Mesenchymal stem cell (in vitro differentiated cells and primary cell): ENCODE measurements around the gene HLA-DQA2. TPM values are rescaled to one million over a fixed set of nuclear protein-coding genes. Genes with fewer than 3 reads are reported as not detected.
A peak's percentile ranks its signal among the peaks of the same experiment; 100 is the strongest.

ENCODE experiments used
- DNase-seq: peaks from one replicate; pipeline ENCODE4 v3.0.0-alpha.2; 2013
- H2AFZ ChIP-seq: one replicate; pipeline ENCODE4 v1.6.1; 2013; ENCODE audit warnings: low read depth, mild to moderate bottlenecking, control low read depth, inconsistent platforms, low read length, moderate library complexity
- H2AK5ac ChIP-seq: 2 replicates; pipeline ENCODE4 v1.6.1; 2013; ENCODE audit warnings: low read length, moderate library complexity, mild to moderate bottlenecking, inconsistent platforms; ENCODE audit not compliant: severe bottlenecking
- H2BK120ac ChIP-seq: one replicate; pipeline ENCODE4 v1.6.1; 2013; ENCODE audit warnings: low read depth, mild to moderate bottlenecking, inconsistent platforms, low read length, moderate library complexity
- H2BK12ac ChIP-seq, 2 experiments: one replicate each; pipeline ENCODE4 v1.6.1; 2013; ENCODE audit warnings: inconsistent platforms in 2 of 2, low read length in 2 of 2, mild to moderate bottlenecking in 2 of 2, moderate library complexity in 2 of 2, control low read depth in 1 of 2
- H2BK15ac ChIP-seq: one replicate; pipeline ENCODE4 v1.6.1; 2013; ENCODE audit warnings: mild to moderate bottlenecking, low read depth, inconsistent platforms; ENCODE audit not compliant: poor library complexity, severe bottlenecking
- H2BK5ac ChIP-seq: 2 replicates; pipeline ENCODE4 v1.6.1; 2013; ENCODE audit warnings: low read depth, mild to moderate bottlenecking, low read length, control low read depth, inconsistent platforms; ENCODE audit not compliant: poor library complexity, severe bottlenecking
- H3K14ac ChIP-seq, 2 experiments: one replicate each; pipeline ENCODE4 v1.6.1; 2013; ENCODE audit warnings: inconsistent platforms in 2 of 2, low read length in 2 of 2, control low read depth in 1 of 2, mild to moderate bottlenecking in 1 of 2, moderate library complexity in 1 of 2
- H3K18ac ChIP-seq, 2 experiments: one replicate each; pipeline ENCODE4 v1.6.1; 2013; ENCODE audit warnings: inconsistent platforms in 2 of 2, low read length in 2 of 2, control low read depth in 1 of 2, low read depth in 1 of 2, mild to moderate bottlenecking in 1 of 2
- H3K23ac ChIP-seq, 2 experiments: one replicate each; pipeline ENCODE4 v1.6.1; 2013; ENCODE audit warnings: inconsistent platforms in 2 of 2, low read length in 2 of 2, mild to moderate bottlenecking in 2 of 2, moderate library complexity in 2 of 2, control low read depth in 1 of 2
- H3K27ac ChIP-seq: 2 replicates; pipeline ENCODE4 v1.5.1; 2013; ENCODE audit warnings: mild to moderate bottlenecking, moderate library complexity, low read length, control low read depth, inconsistent platforms; ENCODE audit not compliant: poor library complexity, severe bottlenecking
- H3K27me3 ChIP-seq, 2 experiments: 2 replicates each; pipeline versions ENCODE4 v1.6.1 to v1.7.0; 2013; ENCODE audit warnings: low read length in 2 of 2, mild to moderate bottlenecking in 2 of 2, moderate library complexity in 2 of 2, control low read depth in 1 of 2, inconsistent platforms in 1 of 2; ENCODE audit not compliant: control insufficient read depth in 1 of 2, insufficient read depth in 1 of 2
- H3K36me3 ChIP-seq, 2 experiments: 2 replicates each; pipeline versions ENCODE4 v1.6.1 to v1.7.0; 2013; ENCODE audit warnings: low read length in 2 of 2, control low read depth in 1 of 2, inconsistent platforms in 1 of 2, low read depth in 1 of 2, mild to moderate bottlenecking in 1 of 2; ENCODE audit not compliant: insufficient read depth in 2 of 2, control insufficient read depth in 1 of 2
- H3K4ac ChIP-seq, 2 experiments: one replicate each; pipeline ENCODE4 v1.6.1; 2013; ENCODE audit warnings: inconsistent platforms in 2 of 2, low read length in 2 of 2, mild to moderate bottlenecking in 2 of 2, moderate library complexity in 2 of 2, control low read depth in 1 of 2, low read depth in 1 of 2
- H3K4me1 ChIP-seq: 2 replicates; pipeline ENCODE4 v1.6.1; 2013; ENCODE audit warnings: low read depth, low read length, control low read depth; ENCODE audit not compliant: control insufficient read depth, insufficient read depth
- H3K4me2 ChIP-seq: 2 replicates; pipeline ENCODE4 v1.6.1; 2013; ENCODE audit warnings: low read length, mild to moderate bottlenecking, inconsistent platforms; ENCODE audit not compliant: poor library complexity, severe bottlenecking
- H3K4me3 ChIP-seq, 2 experiments: 2 replicates each; pipeline versions ENCODE4 v1.5.1 to v1.7.0; 2013; ENCODE audit warnings: low read length in 2 of 2, mild to moderate bottlenecking in 2 of 2, control low read depth in 1 of 2, low read depth in 1 of 2; ENCODE audit not compliant: insufficient read depth in 1 of 2
- H3K79me1 ChIP-seq: replicated peaks from 2 replicates; pipeline ENCODE4 v1.6.1; 2013; ENCODE audit warnings: mild to moderate bottlenecking, control low read depth, low read length, inconsistent platforms; ENCODE audit not compliant: poor library complexity, severe bottlenecking
- H3K9ac ChIP-seq: 2 replicates; pipeline ENCODE4 v1.7.0; 2013; ENCODE audit warnings: mild to moderate bottlenecking, low read length, moderate library complexity
- H3K9me3 ChIP-seq: 2 replicates; pipeline ENCODE4 v1.7.0; 2013; ENCODE audit warnings: mild to moderate bottlenecking, low read length; ENCODE audit not compliant: control insufficient read depth
- H4K8ac ChIP-seq: one replicate; pipeline ENCODE4 v1.6.1; 2013; ENCODE audit warnings: inconsistent platforms, mild to moderate bottlenecking, low read length, moderate library complexity
- H4K91ac ChIP-seq: one replicate; pipeline ENCODE4 v1.6.1; 2013; ENCODE audit warnings: mild to moderate bottlenecking, low read length, inconsistent platforms
- WGBS: methylation state at CpG from one replicate; pipeline ENCODE4 v1.1.7; 2013; ENCODE audit warnings: mixed read lengths; 5-methylcytosine and 5-hydroxymethylcytosine counted together
- polyA plus RNA-seq, 2 experiments: library from polyadenylated mRNA; stranded (reverse); fragments of 200-250 nt; gene quantifications; one replicate each; pipeline ENCODE4 v1.2.3, GENCODE V29; 2013

Gene HLA-DQA2
- polyA plus RNA-seq (2013, experiment 1 of 2): not detected
- polyA plus RNA-seq (2013, experiment 2 of 2): not detected

DNA sequence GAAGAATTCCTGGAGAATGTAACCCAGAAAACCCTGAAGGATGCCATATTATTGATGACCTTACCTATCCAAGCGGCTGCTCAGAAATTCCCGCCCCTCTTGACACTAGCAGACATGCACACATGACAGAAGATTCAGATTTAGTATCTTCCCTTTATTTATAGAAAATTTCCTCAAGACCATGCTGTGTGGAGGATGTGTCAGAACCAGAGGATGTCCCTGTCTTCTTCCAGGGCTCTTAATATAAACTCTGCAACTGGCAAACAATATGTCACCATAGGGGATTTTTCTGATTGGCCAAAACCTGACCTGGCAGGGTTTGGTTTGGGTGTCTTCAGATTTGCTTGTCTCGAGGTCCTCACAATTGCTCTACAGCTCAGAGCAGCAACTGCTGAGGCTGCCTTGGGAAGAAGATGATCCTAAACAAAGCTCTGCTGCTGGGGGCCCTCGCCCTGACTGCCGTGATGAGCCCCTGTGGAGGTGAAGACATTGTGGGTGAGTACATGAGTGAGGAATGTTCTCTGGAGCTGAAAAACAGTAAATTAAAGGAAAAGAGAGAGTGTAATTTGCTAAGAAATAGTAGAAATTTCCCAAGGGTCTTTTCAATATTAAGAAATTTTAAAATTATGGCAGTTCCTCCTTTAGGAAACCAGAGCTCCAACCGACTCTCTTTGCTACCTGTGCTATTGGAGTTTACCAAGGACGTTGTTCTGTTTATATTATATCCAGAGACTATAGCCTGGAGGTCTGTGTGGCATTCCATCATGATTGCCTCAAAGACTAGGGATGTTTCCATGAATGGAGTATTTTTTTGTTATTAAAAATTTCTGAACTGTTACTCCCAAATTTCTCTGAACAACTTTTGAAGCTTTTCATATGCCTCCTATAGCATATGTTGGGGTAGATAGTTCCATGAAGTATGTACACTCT lies at the start of gene HLA-DQA2:
HLA-DQA2 (plus strand) TSS at position 361 of the 930 bp plus-strand sequence; CDS start at position 414, 53 bp downstream.
- H2AFZ ChIP-seq: peak within 1 kb of the TSS; percentile 27
- H3K9ac ChIP-seq: no peak within 1 kb of the TSS
- H3K4me1 ChIP-seq: no peaks in the 10 kb centered on the region
- no peak within 1 kb of the TSS for H3K14ac ChIP-seq
- H2BK15ac ChIP-seq: no peak within 1 kb of the TSS
- peaks cover 26 to 77% of the 10 kb centered on the region in 2 experiments for H3K27me3 ChIP-seq
- no peak within 1 kb of the TSS for H3K23ac ChIP-seq
- no peak within 1 kb of the TSS for H2BK120ac ChIP-seq
- no peaks in the 10 kb centered on the region for H3K36me3 ChIP-seq
- H3K79me1 ChIP-seq: no peaks in the 10 kb centered on the region
- H3K9me3 ChIP-seq: no peaks in the 10 kb centered on the region
- H2AK5ac ChIP-seq: no peak within 1 kb of the TSS
- no peak within 1 kb of the TSS for H3K4me2 ChIP-seq
- H3K18ac ChIP-seq: no peak within 1 kb of the TSS
- no peak within 1 kb of the TSS for H2BK12ac ChIP-seq
- H4K91ac ChIP-seq: no peak within 1 kb of the TSS
- H2BK5ac ChIP-seq: no peak within 1 kb of the TSS
- no peak within 1 kb of the TSS for H4K8ac ChIP-seq
- no peak within 1 kb of the TSS for H3K4ac ChIP-seq
- DNase-seq: no peak
- no peak within 1 kb of the TSS for H3K4me3 ChIP-seq
- H3K27ac ChIP-seq: no peak within 1 kb of the TSS
- 75% methylated on average over 6 of the region's 7 CpGs for WGBS

GRCh38 chr6:32692019-32692418 lies 49.2 kb upstream of the HLA-DQA2 start:
- 0% methylated on average over 1 of the region's 1 CpG for WGBS
- Histone ChIP-seq H2BK15ac (no peak overlapping the region), H3K9me3 (no peaks in the 10 kb centered on the region), H2AK5ac (no peak overlapping the region), H3K23ac (no peak overlapping the region), H2AFZ (no peak overlapping the region), H3K79me1 (no peaks in the 10 kb centered on the region), H3K4me1 (no peaks in the 10 kb centered on the region), H2BK12ac (no peak overlapping the region), H3K4ac (no peak overlapping the region), H4K8ac (no peak overlapping the region), H3K4me2 (no peak overlapping the region), H3K4me3 (no peak overlapping the region), H2BK5ac (no peak overlapping the region), H3K27me3 (peaks cover 3 to 37% of the 10 kb centered on the region in 2 experiments), H3K18ac (no peak overlapping the region), H3K14ac (no peak overlapping the region), H4K91ac (no peak overlapping the region), H2BK120ac (no peak overlapping the region), H3K9ac (no peak overlapping the region), H3K36me3 (no peaks in the 10 kb centered on the region), H3K27ac (no peak overlapping the region)
- no peak for DNase-seq

DNA sequence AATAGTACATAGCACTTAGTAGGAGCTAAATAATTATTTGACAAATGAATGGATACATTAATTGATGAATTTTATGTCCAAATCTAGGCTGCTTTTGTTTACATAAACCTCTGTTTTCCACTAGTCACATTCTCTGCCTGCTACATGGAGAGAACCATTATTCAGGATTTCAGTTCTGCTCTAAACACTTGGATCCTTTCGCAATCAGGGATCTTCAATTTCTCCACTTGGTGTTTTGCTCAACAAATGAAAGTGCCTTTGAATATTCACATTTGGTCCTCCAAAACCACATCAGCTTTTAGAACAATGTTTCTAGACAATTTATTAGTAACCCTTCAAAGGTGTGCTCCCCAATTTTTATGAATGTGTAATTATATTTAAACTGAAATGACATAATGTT lies 44.2 kb upstream of the HLA-DQA2 start:
- Histone ChIP-seq H2AFZ (no peak overlapping the region), H3K18ac (no peak overlapping the region), H2BK12ac (no peak overlapping the region), H2BK15ac (no peak overlapping the region), H3K27ac (no peak overlapping the region), H3K23ac (no peak overlapping the region), H4K91ac (no peak overlapping the region), H3K4ac (no peak overlapping the region), H2AK5ac (no peak overlapping the region), H3K4me1 (no peaks in the 10 kb centered on the region), H3K9me3 (no peaks in the 10 kb centered on the region), H2BK5ac (no peak overlapping the region), H3K36me3 (no peaks in the 10 kb centered on the region), H3K4me2 (no peak overlapping the region), H2BK120ac (no peak overlapping the region), H3K27me3 (peaks cover 10 to 59% of the 10 kb centered on the region in 2 experiments), H3K9ac (no peak overlapping the region), H4K8ac (no peak overlapping the region), H3K79me1 (no peaks in the 10 kb centered on the region), H3K14ac (no peak overlapping the region), H3K4me3 (no peak overlapping the region)
- no peak for DNase-seq
- WGBS: 100% methylated on average over 1 of the region's 1 CpG

DNA sequence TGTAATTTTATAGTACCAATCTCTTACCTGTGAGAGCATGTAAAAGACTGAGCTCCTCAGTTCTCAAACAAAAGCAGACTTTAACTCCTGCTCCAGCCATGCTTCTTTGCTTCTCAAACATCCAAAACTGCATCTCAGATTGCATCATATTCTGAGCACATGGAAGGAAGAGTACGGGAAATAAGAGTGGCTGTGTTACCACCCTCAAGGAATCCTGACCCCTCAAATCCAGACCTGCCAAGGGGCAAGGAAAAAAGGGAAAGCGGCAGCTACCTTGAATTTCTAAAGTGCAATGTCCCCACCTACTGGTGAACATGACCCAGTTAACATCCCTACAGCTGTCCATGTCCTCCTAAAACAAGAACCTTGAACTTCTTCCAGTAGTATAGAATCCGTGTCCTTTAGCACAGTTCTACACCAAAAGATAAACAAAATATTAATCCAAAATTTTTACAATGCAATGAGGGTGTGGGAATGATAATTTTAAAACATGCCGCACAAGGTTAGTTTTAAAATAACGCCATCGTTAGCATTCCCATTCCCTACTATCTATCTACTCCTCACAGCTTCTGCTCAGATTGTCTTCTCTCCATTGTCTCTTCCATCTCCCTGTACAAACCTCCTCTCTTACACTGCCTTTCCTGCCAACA lies 40.7 kb upstream of the HLA-DQA2 start:
- H3K27me3 ChIP-seq: peaks cover 13 to 72% of the 10 kb centered on the region in 2 experiments
- H4K91ac ChIP-seq: no peak overlapping the region
- 29% methylated on average over 5 of the region's 6 CpGs for WGBS
- no peaks in the 10 kb centered on the region for H3K9me3 ChIP-seq
- no peak overlapping the region for H3K4ac ChIP-seq
- H3K23ac ChIP-seq: no peak overlapping the region
- H3K36me3 ChIP-seq: no peaks in the 10 kb centered on the region
- no peak overlapping the region for H3K9ac ChIP-seq
- H2BK120ac ChIP-seq: no peak overlapping the region
- H2BK12ac ChIP-seq: no peak overlapping the region
- H2BK5ac ChIP-seq: no peak overlapping the region
- H2AK5ac ChIP-seq: no peak overlapping the region
- peak; percentile 73 for DNase-seq
- H3K27ac ChIP-seq: no peak overlapping the region
- no peak overlapping the region for H3K14ac ChIP-seq
- no peak overlapping the region for H3K4me2 ChIP-seq
- no peak overlapping the region for H3K18ac ChIP-seq
- no peak overlapping the region for H2AFZ ChIP-seq
- H3K4me1 ChIP-seq: no peaks in the 10 kb centered on the region
- H2BK15ac ChIP-seq: no peak overlapping the region
- no peak overlapping the region for H3K4me3 ChIP-seq
- no peak overlapping the region for H4K8ac ChIP-seq
- H3K79me1 ChIP-seq: no peaks in the 10 kb centered on the region
